ENCODE results near the gene PTGDS.

PTGDS gene

DNA sequence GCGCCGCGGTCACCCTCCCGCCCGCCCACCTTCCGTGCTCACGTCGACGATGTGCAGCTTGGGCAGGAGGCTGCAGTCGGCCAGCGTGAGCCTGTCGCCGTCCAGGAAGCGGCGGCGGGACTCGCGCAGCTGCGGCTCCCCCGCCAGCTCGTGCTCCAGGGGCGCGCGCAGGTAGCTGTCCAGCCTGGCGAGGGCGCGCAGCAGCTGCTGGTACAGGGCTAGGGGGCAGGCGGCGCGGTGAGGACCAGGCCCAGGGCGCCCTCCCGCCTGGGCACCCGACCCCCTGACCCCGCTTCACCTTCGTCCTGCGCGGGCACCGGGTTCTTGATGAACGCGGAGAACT lies 17.6 kb downstream of the PTGDS start:
- no peaks in the 10 kb centered on the region; the same call in 1 of the 2 replicates for H4K20me1 ChIP-seq (ENCODE audit: insufficient read depth, low read length)
- TF ChIP-seq, protein P1, sequence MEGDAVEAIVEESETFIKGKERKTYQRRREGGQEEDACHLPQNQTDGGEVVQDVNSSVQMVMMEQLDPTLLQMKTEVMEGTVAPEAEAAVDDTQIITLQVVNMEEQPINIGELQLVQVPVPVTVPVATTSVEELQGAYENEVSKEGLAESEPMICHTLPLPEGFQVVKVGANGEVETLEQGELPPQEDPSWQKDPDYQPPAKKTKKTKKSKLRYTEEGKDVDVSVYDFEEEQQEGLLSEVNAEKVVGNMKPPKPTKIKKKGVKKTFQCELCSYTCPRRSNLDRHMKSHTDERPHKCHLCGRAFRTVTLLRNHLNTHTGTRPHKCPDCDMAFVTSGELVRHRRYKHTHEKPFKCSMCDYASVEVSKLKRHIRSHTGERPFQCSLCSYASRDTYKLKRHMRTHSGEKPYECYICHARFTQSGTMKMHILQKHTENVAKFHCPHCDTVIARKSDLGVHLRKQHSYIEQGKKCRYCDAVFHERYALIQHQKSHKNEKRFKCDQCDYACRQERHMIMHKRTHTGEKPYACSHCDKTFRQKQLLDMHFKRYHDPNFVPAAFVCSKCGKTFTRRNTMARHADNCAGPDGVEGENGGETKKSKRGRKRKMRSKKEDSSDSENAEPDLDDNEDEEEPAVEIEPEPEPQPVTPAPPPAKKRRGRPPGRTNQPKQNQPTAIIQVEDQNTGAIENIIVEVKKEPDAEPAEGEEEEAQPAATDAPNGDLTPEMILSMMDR (IDR thresholded peaks at IDR 0.05; ENCODE audit: low read depth, low read length) = no peak
- TF ChIP-seq EZH2phosphoT487 (IDR thresholded peaks at IDR 0.05; ENCODE audit: low read depth) = no peak
- H3K4me3 ChIP-seq (ENCODE audit: low read length) = no peak overlapping the region
- peaks cover 31% of the 10 kb centered on the region for H3K27me3 ChIP-seq (ENCODE audit: low read depth, low read length)
- peaks cover 7% of the 10 kb centered on the region for H3K36me3 ChIP-seq (replicated peaks; ENCODE audit: low read depth, low read length)
- peaks cover 35% of the 10 kb centered on the region for H3K4me1 ChIP-seq (ENCODE audit: low read length)
- no peak overlapping the region for H3K4me2 ChIP-seq (ENCODE audit: low read length)
- H3K9me3 ChIP-seq (ENCODE audit: insufficient read depth, low read length) = no peaks in the 10 kb centered on the region
- H3K27ac ChIP-seq (ENCODE audit: low read length) = no peak overlapping the region
- no peak overlapping the region for H3K9ac ChIP-seq (ENCODE audit: low read length)
- H2AFZ ChIP-seq (ENCODE audit: low read depth, low read length) = no peak overlapping the region
- peaks cover 8% of the 10 kb centered on the region; the same call in 1 of the 2 replicates for H3K79me2 ChIP-seq (ENCODE audit: low read length)

DNA sequence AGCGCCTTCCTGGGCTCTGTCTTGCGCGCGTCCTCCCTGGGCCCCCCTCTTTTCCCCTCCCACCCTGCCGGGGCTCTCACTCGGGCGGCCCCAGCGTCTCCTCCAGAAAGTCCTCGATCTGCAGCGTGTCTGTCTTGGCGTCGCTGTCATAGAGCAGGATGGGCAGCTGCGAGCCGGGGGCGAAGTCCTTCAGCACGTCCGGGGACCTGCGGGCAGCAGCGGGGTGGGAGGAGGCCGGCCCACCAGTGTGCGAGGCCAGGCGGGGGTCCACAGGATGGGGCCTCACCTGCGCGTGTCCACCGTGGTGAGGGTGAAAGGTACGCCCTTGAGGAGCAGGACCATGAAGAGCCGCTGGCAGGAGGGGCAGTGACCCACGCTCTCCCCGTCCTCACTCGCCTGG lies 18.1 kb downstream of the PTGDS start:
- Histone ChIP-seq H3K4me1 (ENCODE audit: low read length) (peaks cover 40% of the 10 kb centered on the region), H3K4me2 (ENCODE audit: low read length) (no peak overlapping the region), H3K27ac (ENCODE audit: low read length) (no peak overlapping the region), H3K36me3 (replicated peaks; ENCODE audit: low read depth, low read length) (peaks cover 7% of the 10 kb centered on the region), H3K9me3 (ENCODE audit: insufficient read depth, low read length) (no peaks in the 10 kb centered on the region), H4K20me1 (ENCODE audit: insufficient read depth, low read length) (no peaks in the 10 kb centered on the region; the same call in 1 of the 2 replicates), H3K4me3 (ENCODE audit: low read length) (no peak overlapping the region), H3K79me2 (ENCODE audit: low read length) (peaks cover 8% of the 10 kb centered on the region; the same call in 1 of the 2 replicates), H2AFZ (ENCODE audit: low read depth, low read length) (no peak overlapping the region), H3K27me3 (ENCODE audit: low read depth, low read length) (peaks cover 31% of the 10 kb centered on the region), H3K9ac (ENCODE audit: low read length) (no peak overlapping the region)
- TF ChIP-seq, protein P1 (IDR thresholded peaks at IDR 0.05; ENCODE audit: low read depth, low read length) = no peak
- TF ChIP-seq EZH2phosphoT487 (IDR thresholded peaks at IDR 0.05; ENCODE audit: low read depth) = no peak

DNA sequence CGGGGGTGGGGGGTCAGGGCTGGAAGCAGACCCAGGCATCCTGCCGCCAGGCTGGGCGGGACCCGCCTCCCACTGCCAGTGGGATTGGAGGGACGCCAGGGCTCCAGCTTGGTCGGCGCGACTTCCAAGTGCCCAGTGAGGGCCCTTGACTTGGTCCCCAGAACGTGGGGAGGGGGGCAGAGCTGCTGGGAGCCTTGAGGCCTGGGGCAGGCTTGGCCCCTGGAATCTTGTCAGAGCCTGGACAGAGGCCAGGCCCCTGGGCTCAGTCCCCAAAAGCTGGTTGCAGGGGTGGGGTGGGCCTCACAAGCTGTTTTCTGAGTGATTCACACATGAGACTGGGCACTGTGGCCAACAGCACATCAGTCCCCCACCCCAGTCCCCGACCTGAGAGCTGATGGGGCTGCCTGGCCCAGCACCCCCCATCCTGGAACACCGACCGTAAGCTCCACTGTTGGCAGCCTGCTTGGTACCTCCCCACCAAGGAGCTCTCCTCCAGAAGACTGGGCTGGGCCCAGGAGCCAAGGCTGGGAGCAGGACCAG lies 18.5 kb downstream of the PTGDS start:
- Histone ChIP-seq H3K4me1 (ENCODE audit: low read length) (peaks cover 45% of the 10 kb centered on the region), H3K9me3 (ENCODE audit: insufficient read depth, low read length) (no peaks in the 10 kb centered on the region), H3K4me3 (ENCODE audit: low read length) (no peak overlapping the region), H3K9ac (ENCODE audit: low read length) (no peak overlapping the region), H3K27me3 (ENCODE audit: low read depth, low read length) (peaks cover 31% of the 10 kb centered on the region), H3K27ac (ENCODE audit: low read length) (no peak overlapping the region), H3K79me2 (ENCODE audit: low read length) (peaks cover 8% of the 10 kb centered on the region; the same call in 1 of the 2 replicates), H4K20me1 (ENCODE audit: insufficient read depth, low read length) (no peaks in the 10 kb centered on the region; the same call in 1 of the 2 replicates), H3K4me2 (ENCODE audit: low read length) (no peak overlapping the region), H3K36me3 (replicated peaks; ENCODE audit: low read depth, low read length) (peaks cover 7% of the 10 kb centered on the region), H2AFZ (ENCODE audit: low read depth, low read length) (no peak overlapping the region)
- no peak for TF ChIP-seq EZH2phosphoT487 (IDR thresholded peaks at IDR 0.05; ENCODE audit: low read depth)
- TF ChIP-seq, protein P1 (IDR thresholded peaks at IDR 0.05; ENCODE audit: low read depth, low read length) = no peak

DNA sequence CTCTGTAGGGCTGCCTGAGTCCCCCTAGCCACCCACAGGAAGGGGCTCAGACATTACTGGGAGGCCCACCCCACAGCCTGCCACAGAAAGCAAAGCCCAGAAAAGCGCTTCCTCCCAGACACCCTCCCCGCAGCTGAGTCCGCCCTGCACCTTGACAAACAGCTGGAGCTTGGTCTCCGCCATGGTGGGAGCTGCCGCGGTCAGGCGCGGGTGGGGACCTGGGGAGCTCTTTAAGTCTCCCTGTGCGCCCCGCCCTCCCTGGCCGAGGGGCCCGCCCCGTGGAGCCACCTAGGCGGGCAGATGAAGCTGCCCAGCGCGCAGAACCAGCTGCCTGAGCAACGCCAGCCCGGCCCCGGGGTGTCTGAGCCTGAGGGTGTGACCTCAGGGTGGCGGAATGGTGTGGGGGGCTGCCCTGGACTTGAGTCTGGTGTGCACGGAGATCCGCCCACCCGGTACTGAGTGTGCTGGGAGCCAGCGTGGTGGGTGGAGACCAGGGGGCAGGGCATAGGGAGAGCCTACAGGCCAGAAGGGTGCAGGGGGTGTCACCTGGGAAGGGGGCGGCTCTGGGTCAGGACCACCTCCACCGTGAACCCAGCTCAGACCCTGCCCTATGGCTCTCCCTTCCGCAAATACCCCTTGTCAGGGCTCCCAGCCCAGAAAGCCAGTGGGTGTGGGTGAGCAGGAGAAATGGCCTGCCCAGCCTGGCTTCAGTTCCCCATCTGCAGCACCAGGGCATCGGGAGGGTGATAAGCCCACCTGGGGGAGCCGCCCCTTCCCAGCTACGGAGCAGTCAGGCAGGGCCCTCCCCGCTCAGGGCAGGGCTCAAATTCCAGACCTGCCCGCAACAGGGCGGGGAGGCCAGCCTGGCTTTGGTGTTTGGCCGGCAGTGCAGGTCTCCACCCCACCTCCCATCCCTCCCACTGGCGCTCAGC lies 19.3 kb downstream of the PTGDS start, which contains the start of gene CLIC3:
CLIC3 (minus strand) TSS at position 208 of the 932 bp plus-strand sequence; CDS start at position 183, 25 bp downstream.
- Histone ChIP-seq H3K27me3 (ENCODE audit: low read depth, low read length) (peaks cover 31% of the 10 kb centered on the region), H3K36me3 (replicated peaks; ENCODE audit: low read depth, low read length) (peaks cover 7% of the 10 kb centered on the region), H3K9me3 (ENCODE audit: insufficient read depth, low read length) (no peaks in the 10 kb centered on the region), H3K4me1 (ENCODE audit: low read length) (peaks cover 50% of the 10 kb centered on the region), H3K27ac (ENCODE audit: low read length) (no peak within 1 kb of the TSS), H4K20me1 (ENCODE audit: insufficient read depth, low read length) (no peaks in the 10 kb centered on the region; the same call in 1 of the 2 replicates), H3K79me2 (ENCODE audit: low read length) (peaks cover 8% of the 10 kb centered on the region; the same call in 1 of the 2 replicates), H3K4me2 (ENCODE audit: low read length) (no peak within 1 kb of the TSS), H3K4me3 (ENCODE audit: low read length) (no peak within 1 kb of the TSS), H2AFZ (ENCODE audit: low read depth, low read length) (no peak within 1 kb of the TSS), H3K9ac (ENCODE audit: low read length) (no peak within 1 kb of the TSS)
- TF ChIP-seq, protein P1 (IDR thresholded peaks at IDR 0.05; ENCODE audit: low read depth, low read length) = no peak
- TF ChIP-seq EZH2phosphoT487 (IDR thresholded peaks at IDR 0.05; ENCODE audit: low read depth) = no peak

All from OCI-LY3 (cell line).